Naive thymus-derived CD4-positive, alpha-beta T cell (primary cell): ENCODE data around the gene CGGBP1. TPM values are rescaled to one million over a fixed set of nuclear protein-coding genes. Genes with fewer than 3 reads are reported as not detected.

Source experiments
- ATAC-seq: fragments of 150-1000 bp; cut with Tn5 transposase; 2 replicates; pipeline ENCODE4 v1.10.0; 2021; ENCODE audit warnings: mild to moderate bottlenecking, moderate library complexity
- CTCF ChIA-PET: fragments of 350-600 bp; sonication (Branson Sonifier 250); formaldehyde crosslinking; loops from one replicate; lab custom pipeline; 2021; ENCODE audit warnings: antibody characterized with exemption; lab: Charles Lee
- POLR2A ChIA-PET: fragments of 350-600 bp; sonication (Branson Sonifier 250); formaldehyde crosslinking; loops from one replicate; lab custom pipeline; 2021; ENCODE audit warnings: antibody characterized with exemption, inconsistent platforms; lab: Charles Lee
- DNase-seq, 9 donors: peaks; one replicate each; pipeline versions ENCODE4 v3.0.0 to v3.0.0-alpha.2; 2020 to 2022; ENCODE audit warnings: mixed read lengths in 1 of 9
- H3K27ac ChIP-seq: one replicate; pipeline ENCODE4 v1.7.0; 2013; ENCODE audit warnings: mild to moderate bottlenecking, low read depth, low read length, moderate library complexity
- H3K27me3 ChIP-seq, 2 donors: one replicate each; pipeline ENCODE4 v1.7.0; 2013; ENCODE audit warnings: low read length in 2 of 2, mild to moderate bottlenecking in 2 of 2, moderate library complexity in 2 of 2; ENCODE audit not compliant: control insufficient read depth in 2 of 2, insufficient read depth in 2 of 2
- H3K36me3 ChIP-seq, 3 experiments: 1 replicate in 2 of 3; 2 replicates in 1 of 3; pipeline ENCODE4 v1.7.0; 2013; ENCODE audit warnings: low read length in 3 of 3, mild to moderate bottlenecking in 3 of 3, moderate library complexity in 1 of 3; ENCODE audit not compliant: insufficient read depth in 3 of 3, control insufficient read depth in 2 of 3
- H3K4me1 ChIP-seq, 2 donors: one replicate each; pipeline ENCODE4 v1.7.0; 2013; ENCODE audit warnings: low read length in 2 of 2, mild to moderate bottlenecking in 2 of 2, moderate library complexity in 1 of 2; ENCODE audit not compliant: control insufficient read depth in 2 of 2, insufficient read depth in 2 of 2
- H3K4me3 ChIP-seq: 2 replicates; pipeline ENCODE4 v1.7.0; 2013; ENCODE audit warnings: mild to moderate bottlenecking, low read length
- H3K9me3 ChIP-seq, 3 experiments: 1 replicate in 2 of 3; 2 replicates in 1 of 3; pipeline ENCODE4 v1.7.0; 2013; ENCODE audit warnings: low read length in 3 of 3; ENCODE audit not compliant: control insufficient read depth in 2 of 3
- H3K27ac Mint-ChIP-seq, 9 donors: one replicate each; pipeline ENCODE4 v1.8.0; 2020 to 2022; ENCODE audit warnings: mixed read lengths in 9 of 9, mild to moderate bottlenecking in 8 of 9, moderate library complexity in 5 of 9, inconsistent platforms in 2 of 9
- H3K27me3 Mint-ChIP-seq, 5 donors: one replicate each; pipeline ENCODE4 v1.8.0; 2021 to 2022; ENCODE audit warnings: mixed read lengths in 5 of 5, mild to moderate bottlenecking in 1 of 5
- H3K36me3 Mint-ChIP-seq, 5 donors: one replicate each; pipeline ENCODE4 v1.8.0; 2020 to 2022; ENCODE audit warnings: mixed read lengths in 5 of 5, mild to moderate bottlenecking in 3 of 5, inconsistent platforms in 1 of 5
- H3K4me1 Mint-ChIP-seq, 7 donors: one replicate each; pipeline ENCODE4 v1.8.0; 2020 to 2022; ENCODE audit warnings: mixed read lengths in 7 of 7, mild to moderate bottlenecking in 3 of 7, inconsistent platforms in 1 of 7
- H3K4me3 Mint-ChIP-seq, 10 donors: one replicate each; pipeline ENCODE4 v1.8.0; 2020 to 2022; ENCODE audit warnings: mild to moderate bottlenecking in 10 of 10, mixed read lengths in 10 of 10, moderate library complexity in 6 of 10, inconsistent platforms in 2 of 10
- H3K9me3 Mint-ChIP-seq, 11 donors: one replicate each; pipeline ENCODE4 v1.8.0; 2020 to 2022; ENCODE audit warnings: mixed read lengths in 11 of 11, mild to moderate bottlenecking in 4 of 11, inconsistent platforms in 1 of 11, moderate library complexity in 1 of 11
- intact Hi-C, 2 donors: fragments of 100-400 bp; cut with micrococcal nuclease; formaldehyde crosslinking; loops; one replicate each; pipeline ENCODE4 v1.15.1; 2023
- polyA plus RNA-seq, 2 donors: library from polyadenylated mRNA; unstranded; fragments of 300-500 nt; fragmentation: Illumina TruSeq; gene quantifications; one replicate each; pipeline ENCODE4 v1.2.3, GENCODE V29; 2021
- total RNA-seq, 6 experiments: library from RNA in 5 of 6; stranded (reverse) in 5 of 6; gene quantifications; 1 replicate in 5 of 6; 2 replicates in 1 of 6; pipeline ENCODE4 v1.2.3 and lab custom pipeline; 2021 to 2026

Gene CGGBP1
- total and polyA plus RNA-seq, 7 experiments from 2014 or later: 87.0 to 153 (median 104) TPM

GRCh38 chr3:88041005-88041404, 17.8 kb downstream of the CGGBP1 start:
- intact Hi-C loops: no loop called here
- ChIA-PET CTCF (no interaction called here), POLR2A (no interaction called here)
- H3K36me3 ChIP-seq: no peaks in the 10 kb centered on the region
- H3K27me3 Mint-ChIP-seq: peaks cover 0 to 3% (median 0%) of the 10 kb centered on the region in 5 donors
- no peak overlapping the region for H3K4me3 Mint-ChIP-seq
- peaks cover 0 to 16% (median 6%) of the 10 kb centered on the region in 7 donors for H3K4me1 Mint-ChIP-seq
- no peaks in the 10 kb centered on the region for H3K9me3 ChIP-seq
- H3K4me1 ChIP-seq: no peaks in the 10 kb centered on the region
- H3K9me3 Mint-ChIP-seq: peaks cover 0 to 5% (median 0%) of the 10 kb centered on the region in 11 donors
- no peak overlapping the region for H3K27ac ChIP-seq
- no peaks in the 10 kb centered on the region for H3K27me3 ChIP-seq
- H3K36me3 Mint-ChIP-seq: no peaks in the 10 kb centered on the region
- DNase-seq (no peak), ATAC-seq (no peak)
- H3K4me3 ChIP-seq: no peak overlapping the region
- no peak overlapping the region for H3K27ac Mint-ChIP-seq

- Mint-ChIP-seq H3K27me3 (peaks cover 0 to 3% (median 0%) of the 10 kb centered on the region in 5 donors), H3K4me3 (no peak overlapping the region), H3K36me3 (no peaks in the 10 kb centered on the region), H3K27ac (no peak overlapping the region), H3K4me1 (peaks cover 0 to 16% (median 6%) of the 10 kb centered on the region in 7 donors), H3K9me3 (peaks cover 0 to 5% (median 0%) of the 10 kb centered on the region in 11 donors)
- Histone ChIP-seq H3K36me3 (no peaks in the 10 kb centered on the region), H3K9me3 (no peaks in the 10 kb centered on the region), H3K4me3 (no peak overlapping the region), H3K4me1 (no peaks in the 10 kb centered on the region), H3K27me3 (no peaks in the 10 kb centered on the region), H3K27ac (no peak overlapping the region)
- no peak for ATAC-seq
- intact Hi-C loops: no loop called here
- POLR2A ChIA-PET: no interaction called here
- CTCF ChIA-PET: no interaction called here
- no peak for DNase-seq
Observed at GRCh38 chr3:88040529-88040928, 18.3 kb downstream of the CGGBP1 start.

- H3K9me3 ChIP-seq: no peaks in the 10 kb centered on the region
- H3K27me3 ChIP-seq: no peaks in the 10 kb centered on the region
- no peak overlapping the region for H3K27ac Mint-ChIP-seq
- no peaks in the 10 kb centered on the region for H3K36me3 Mint-ChIP-seq
- H3K36me3 ChIP-seq: no peaks in the 10 kb centered on the region
- intact Hi-C loops: no loop called here
- peaks cover 0 to 5% (median 0%) of the 10 kb centered on the region in 11 donors for H3K9me3 Mint-ChIP-seq
- peaks cover 0 to 6% of the 10 kb centered on the region in 2 donors for H3K4me1 ChIP-seq
- POLR2A ChIA-PET: interaction anchor here (0.8 to 1.1 kb wide), 2 partner anchors 8 to 9 kb away, joined by 3 to 4 read pairs; no protein-coding TSS in a partner anchor
- H3K4me1 Mint-ChIP-seq: peaks cover 0 to 23% (median 12%) of the 10 kb centered on the region in 7 donors
- ATAC-seq: no peak
- CTCF ChIA-PET: no interaction called here
- peaks cover 0 to 3% (median 0%) of the 10 kb centered on the region in 5 donors for H3K27me3 Mint-ChIP-seq
- no peak for DNase-seq
- no peak overlapping the region for H3K27ac ChIP-seq
- H3K4me3 Mint-ChIP-seq: no peak overlapping the region
- H3K4me3 ChIP-seq: no peak overlapping the region
Observed at GRCh38 chr3:88038566-88038965, 20.2 kb downstream of the CGGBP1 start.

DNA sequence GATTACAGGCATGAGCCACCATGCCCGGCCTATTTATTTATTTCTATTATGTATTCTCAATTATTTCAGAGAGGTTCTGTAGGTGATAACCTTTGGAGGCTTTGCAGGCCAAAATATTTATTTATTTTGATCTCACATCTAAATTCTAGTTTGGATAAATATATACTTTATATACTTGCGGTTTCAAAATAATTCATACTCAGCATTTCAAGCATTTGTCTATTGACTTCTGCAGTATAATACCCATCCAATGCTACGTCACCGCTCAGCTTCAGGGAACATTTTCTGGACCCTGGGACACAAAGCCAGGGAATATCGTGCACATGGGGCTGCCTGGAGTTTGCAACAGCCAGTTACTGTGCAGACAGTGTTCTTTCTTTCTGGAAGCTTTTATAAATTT, 22.6 kb downstream of the CGGBP1 start:
- H3K27me3 Mint-ChIP-seq: peaks cover 0 to 3% (median 0%) of the 10 kb centered on the region in 5 donors
- no peaks in the 10 kb centered on the region for H3K9me3 ChIP-seq
- peaks cover 0 to 5% (median 0%) of the 10 kb centered on the region in 11 donors for H3K9me3 Mint-ChIP-seq
- H3K4me1 ChIP-seq: peaks cover 5 to 16% of the 10 kb centered on the region in 2 donors
- no peak overlapping the region for H3K27ac Mint-ChIP-seq
- ChIA-PET POLR2A (interaction anchor here (0.5 kb wide), 1 partner anchor 31 kb away, joined by 3 read pairs; no protein-coding TSS in a partner anchor), CTCF (no interaction called here)
- H3K4me3 ChIP-seq: no peak overlapping the region
- H3K4me1 Mint-ChIP-seq: peaks cover 10 to 44% (median 33%) of the 10 kb centered on the region in 7 donors
- no peaks in the 10 kb centered on the region for H3K36me3 Mint-ChIP-seq
- no peak for ATAC-seq
- no peaks in the 10 kb centered on the region for H3K27me3 ChIP-seq
- H3K4me3 Mint-ChIP-seq: no peak overlapping the region
- H3K27ac ChIP-seq: no peak overlapping the region
- no peak for DNase-seq
- H3K36me3 ChIP-seq: no peaks in the 10 kb centered on the region
- intact Hi-C loops: no loop called here

- Mint-ChIP-seq H3K27me3 (peaks cover 0 to 3% (median 0%) of the 10 kb centered on the region in 5 donors), H3K9me3 (peaks cover 0 to 3% (median 0%) of the 10 kb centered on the region in 11 donors), H3K36me3 (no peaks in the 10 kb centered on the region), H3K4me1 (peaks cover 10 to 52% (median 41%) of the 10 kb centered on the region in 7 donors), H3K4me3 (peak overlapping the region in 7 of 10 donors; percentile 14 to 89 (median 26)), H3K27ac (peak overlapping the region in 3 of 9 donors; percentile 5 to 35 (median 18))
- no peaks in the 10 kb centered on the region for H3K27me3 ChIP-seq
- ATAC-seq (no peak), DNase-seq (no peak)
- intact Hi-C loops: loop anchor here in 1 of 2 donors (1.0 kb wide), 1 partner anchor 9 kb away; no protein-coding TSS in a partner anchor
- H3K4me1 ChIP-seq: peaks cover 11 to 17% of the 10 kb centered on the region in 2 donors
- H3K4me3 ChIP-seq: no peak overlapping the region
- POLR2A ChIA-PET: interaction anchor here (0.6 to 1.2 kb wide), 4 partner anchors 16 to 26 kb away, joined by 3 to 8 read pairs (median 4); partner anchors contain the start of genes CGGBP1 and ZNF654
- no peaks in the 10 kb centered on the region for H3K9me3 ChIP-seq
- CTCF ChIA-PET: no interaction called here
- H3K36me3 ChIP-seq: no peaks in the 10 kb centered on the region
- no peak overlapping the region for H3K27ac ChIP-seq
Observed at GRCh38 chr3:88034491-88035275, 24.1 kb downstream of the CGGBP1 start.

- intact Hi-C loops: loop anchor here in 1 of 2 donors (1.0 kb wide), 1 partner anchor 9 kb away; no protein-coding TSS in a partner anchor
- no peak for ATAC-seq
- peaks cover 0 to 5% (median 0%) of the 10 kb centered on the region in 11 donors for H3K9me3 Mint-ChIP-seq
- no peak overlapping the region for H3K27ac ChIP-seq
- H3K36me3 ChIP-seq: no peaks in the 10 kb centered on the region
- H3K27ac Mint-ChIP-seq: peak overlapping the region in 7 of 9 donors; percentile 5 to 87 (median 29)
- peaks cover 10 to 59% (median 48%) of the 10 kb centered on the region in 7 donors for H3K4me1 Mint-ChIP-seq
- H3K36me3 Mint-ChIP-seq: peaks cover 0 to 4% (median 0%) of the 10 kb centered on the region in 5 donors
- H3K27me3 Mint-ChIP-seq: peaks cover 0 to 3% (median 0%) of the 10 kb centered on the region in 5 donors
- ChIA-PET POLR2A (interaction anchor here (0.6 to 1.2 kb wide), 4 partner anchors 15 to 27 kb away, joined by 3 to 8 read pairs (median 4); partner anchors contain the start of genes CGGBP1 and ZNF654), CTCF (no interaction called here)
- DNase-seq: no peak
- peaks cover 11 to 17% of the 10 kb centered on the region in 2 donors for H3K4me1 ChIP-seq
- peak overlapping the region in 7 of 10 donors; percentile 5 to 89 (median 26) for H3K4me3 Mint-ChIP-seq
- no peaks in the 10 kb centered on the region for H3K27me3 ChIP-seq
- no peak overlapping the region for H3K4me3 ChIP-seq
- no peaks in the 10 kb centered on the region for H3K9me3 ChIP-seq
Observed at GRCh38 chr3:88033808-88034207, 25.0 kb downstream of the CGGBP1 start.
